HL-60/S4 treated with retinoic acid at 250 ng/mL for 4 days and 3 days (cell line): ENCODE data around the gene PRKRA.
"Not testable (repeated sequence)": the region's sequence is repeated elsewhere in the genome, so short reads cannot be mapped to it uniquely, and the experiment has no call there.

Experiments
- in situ Hi-C: fragments of 300-500 bp; cut with MboI; formaldehyde crosslinking; loops from 2 replicates; pipeline ENCODE4 v1.7.0; 2022; ENCODE audit warnings: low sequenced_read_pairs

PRKRA gene

GRCh38 chr2:178450774-178451525 is at the start of gene PRKRA, which contains the start of gene PJVK:
Gene PRKRA, minus strand, starts transcription at chr2:178451175. Its CDS starts 145 bp downstream, at chr2:178451030.
Gene PJVK, plus strand, starts transcription at chr2:178451378. Its CDS starts 2,032 bp downstream, at chr2:178453410.
- in situ Hi-C loops = no loop called here

- in situ Hi-C loops = no loop called here
Measured at GRCh38 chr2:178499640-178500039, 48.7 kb upstream of the PRKRA start.

GRCh38 chr2:178498137-178498536 is 47.2 kb upstream of the PRKRA start:
- in situ Hi-C loops = no loop called here

- in situ Hi-C loops = no loop called here
Measured at GRCh38 chr2:178496049-178496448, 45.1 kb upstream of the PRKRA start.

- in situ Hi-C loops = no loop called here
Measured at GRCh38 chr2:178491612-178492011, 40.6 kb upstream of the PRKRA start.

GRCh38 chr2:178485356-178485755 is 34.4 kb upstream of the PRKRA start:
- in situ Hi-C loops = no loop called here

- in situ Hi-C loops = no loop called here
Measured at GRCh38 chr2:178484245-178485041, 33.5 kb upstream of the PRKRA start.

GRCh38 chr2:178482437-178482836 is 31.5 kb upstream of the PRKRA start:
- in situ Hi-C loops = no loop called here

GRCh38 chr2:178480227-178481181 is 29.5 kb upstream of the PRKRA start, which contains the start of gene PLEKHA3:
Gene PLEKHA3, plus strand, starts transcription at chr2:178480457. Its CDS starts 413 bp downstream, at chr2:178480870.
- in situ Hi-C loops = no loop called here

GRCh38 chr2:178479758-178480226 is 28.8 kb upstream of the PRKRA start:
- in situ Hi-C loops = no loop called here

GRCh38 chr2:178479275-178479616 is 28.3 kb upstream of the PRKRA start:
- in situ Hi-C loops = no loop called here

- in situ Hi-C loops = no loop called here
Measured at GRCh38 chr2:178478439-178479274, 27.7 kb upstream of the PRKRA start, which contains the start of gene FKBP7. Gene FKBP7, minus strand, starts transcription at chr2:178478600. Its CDS starts 101 bp downstream, at chr2:178478499.

GRCh38 chr2:178478130-178478438 is 27.1 kb upstream of the PRKRA start:
- in situ Hi-C loops = no loop called here

GRCh38 chr2:178477443-178478129 is 26.6 kb upstream of the PRKRA start:
- in situ Hi-C loops = no loop called here

GRCh38 chr2:178476477-178476876 is 25.5 kb upstream of the PRKRA start:
- in situ Hi-C loops = no loop called here

GRCh38 chr2:178474560-178474959 is 23.6 kb upstream of the PRKRA start:
- in situ Hi-C loops = no loop called here

- in situ Hi-C loops = no loop called here
Measured at GRCh38 chr2:178473931-178474330, 23.0 kb upstream of the PRKRA start.

GRCh38 chr2:178473373-178473772 is 22.4 kb upstream of the PRKRA start:
- in situ Hi-C loops = no loop called here

- in situ Hi-C loops = not testable (repeated sequence)
Measured at GRCh38 chr2:178471313-178471712, 20.3 kb upstream of the PRKRA start.
